GM18507 (cell line): ENCODE measurements around the gene LHX4.

ENCODE experiments used
- DNase-seq: peaks from one replicate; pipeline ENCODE4 v3.0.0; 2011; ENCODE audit warnings: low read depth; ENCODE audit not compliant: insufficient read length; ENCODE audit errors: extremely low spot score
- FAIRE-seq: peaks from 2 replicates; lab custom pipeline; 2011; peaks lifted over from hg19 to GRCh38; lab: Jason Lieb, UNC

The LHX4 gene

GRCh38 chr1:180238675-180239074 is 8.6 kb downstream of the LHX4 start:
- DNase-seq (no peak), FAIRE-seq (no peak)

- FAIRE-seq (no peak), DNase-seq (no peak)
Observed at GRCh38 chr1:180239145-180240096, 9.4 kb downstream of the LHX4 start.

- DNase-seq (no peak), FAIRE-seq (no peak)
Observed at GRCh38 chr1:180241716-180242544, 11.9 kb downstream of the LHX4 start.

- no peak for FAIRE-seq
Observed at GRCh38 chr1:180243517-180244221, 13.6 kb downstream of the LHX4 start.

GRCh38 chr1:180244840-180245239 is 14.8 kb downstream of the LHX4 start:
- FAIRE-seq (no peak), DNase-seq (no peak)

More at GRCh38 chr1:180243517-180244221, 13.6 kb downstream of the LHX4 start:
- DNase-seq = no peak

GRCh38 chr1:180246579-180246978 is 16.5 kb downstream of the LHX4 start:
- FAIRE-seq (no peak), DNase-seq (no peak)

- FAIRE-seq (no peak), DNase-seq (no peak)
Observed at GRCh38 chr1:180247061-180247460, 17.0 kb downstream of the LHX4 start.

GRCh38 chr1:180247580-180247979 is 17.5 kb downstream of the LHX4 start:
- DNase-seq (no peak), FAIRE-seq (no peak)

GRCh38 chr1:180248176-180248575 is 18.1 kb downstream of the LHX4 start:
- FAIRE-seq = no peak
- no peak for DNase-seq

GRCh38 chr1:180248731-180249681 is 18.9 kb downstream of the LHX4 start:
- no peak for FAIRE-seq
- DNase-seq = no peak

- no peak for DNase-seq
- no peak for FAIRE-seq
Observed at GRCh38 chr1:180249725-180250498, 19.8 kb downstream of the LHX4 start.

GRCh38 chr1:180250499-180250770 is 20.4 kb downstream of the LHX4 start:
- DNase-seq = no peak
- FAIRE-seq = no peak

GRCh38 chr1:180250883-180251509 is 20.9 kb downstream of the LHX4 start:
- DNase-seq = no peak
- FAIRE-seq = no peak

GRCh38 chr1:180251526-180252305 is 21.7 kb downstream of the LHX4 start:
- DNase-seq = no peak
- FAIRE-seq = no peak

GRCh38 chr1:180252638-180253536 is 22.8 kb downstream of the LHX4 start:
- FAIRE-seq (peak; percentile 86), DNase-seq (peak; percentile 58)
